COLO668 (cell line): ENCODE results near the gene MARK2.
A peak's percentile ranks its signal among the peaks of the same experiment; 100 is the strongest.

Source experiments
- DNase-seq: peaks from one replicate; lab custom pipeline; 2025; ENCODE audit not compliant: unreplicated experiment; lab: John Stamatoyannopoulos, UW

Gene MARK2

GRCh38 chr11:63879598-63880402, 40.9 kb downstream of the MARK2 start:
- DNase-seq: no peak

GRCh38 chr11:63880403-63880790, 41.5 kb downstream of the MARK2 start:
- no peak for DNase-seq

- no peak for DNase-seq
These were observed 43.8 kb downstream of the MARK2 start for GRCh38 chr11:63882555-63883242.

GRCh38 chr11:63883791-63884190, 44.9 kb downstream of the MARK2 start:
- no peak for DNase-seq

GRCh38 chr11:63884196-63884932, 45.5 kb downstream of the MARK2 start:
- DNase-seq: no peak

GRCh38 chr11:63887386-63887999, 48.6 kb downstream of the MARK2 start:
- no peak for DNase-seq

GRCh38 chr11:63888170-63889086, 49.5 kb downstream of the MARK2 start:
- peak; percentile 90 for DNase-seq

- DNase-seq: no peak
These were observed 50.4 kb downstream of the MARK2 start for GRCh38 chr11:63889344-63889743.

GRCh38 chr11:63890368-63890767, 51.5 kb downstream of the MARK2 start:
- no peak for DNase-seq

GRCh38 chr11:63892228-63892627, 53.3 kb downstream of the MARK2 start:
- no peak for DNase-seq

GRCh38 chr11:63893355-63893754, 54.4 kb downstream of the MARK2 start:
- no peak for DNase-seq

- DNase-seq: no peak
These were observed 57.2 kb downstream of the MARK2 start for GRCh38 chr11:63896071-63896470.

- DNase-seq: no peak
These were observed 58.7 kb downstream of the MARK2 start for GRCh38 chr11:63897459-63898146.

- DNase-seq: no peak
These were observed 62.8 kb downstream of the MARK2 start for GRCh38 chr11:63901660-63902059.

GRCh38 chr11:63903884-63904283, 65.0 kb downstream of the MARK2 start:
- DNase-seq: no peak

GRCh38 chr11:63904743-63905142, 65.8 kb downstream of the MARK2 start:
- DNase-seq: no peak

GRCh38 chr11:63905179-63905578, 66.3 kb downstream of the MARK2 start:
- no peak for DNase-seq

- DNase-seq: no peak
These were observed 67.2 kb downstream of the MARK2 start for GRCh38 chr11:63906087-63906486.

GRCh38 chr11:63906585-63906984, 67.7 kb downstream of the MARK2 start:
- peak; percentile 37 for DNase-seq

- DNase-seq: no peak
These were observed 68.2 kb downstream of the MARK2 start for GRCh38 chr11:63907063-63907462.
